Left lobe of liver (tissue), 2 donors: ENCODE data around the gene KPNA4. TPM values are rescaled to one million over a fixed set of nuclear protein-coding genes. Genes with fewer than 3 reads are reported as not detected.
A peak's percentile ranks its signal among the peaks of the same experiment; 100 is the strongest.
"Not testable (repeated sequence)": the region's sequence is repeated elsewhere in the genome, so short reads cannot be mapped to it uniquely, and the experiment has no call there.

Experiments used
- ATAC-seq: fragments of 200-7000 bp; cut with Tn5 transposase; one replicate; pipeline ENCODE4 v1.9.1; 2020; ENCODE audit warnings: mild to moderate bottlenecking, moderate library complexity
- DNase-seq: peaks from one replicate; pipeline ENCODE4 v3.0.0-alpha.2; 2020; ENCODE audit warnings: low spot score
- total RNA-seq: library from RNA; stranded (reverse); gene quantifications from one replicate; pipeline ENCODE4 v1.2.1, GENCODE V29; 2021
- donor health status: DM: no; HTN: no; CAD: no; lungs with moderate emphysema.
- donor health status: DM: no; HTN: yes; CAD: no.

KPNA4 gene
- 17.0 TPM for total RNA-seq

DNA sequence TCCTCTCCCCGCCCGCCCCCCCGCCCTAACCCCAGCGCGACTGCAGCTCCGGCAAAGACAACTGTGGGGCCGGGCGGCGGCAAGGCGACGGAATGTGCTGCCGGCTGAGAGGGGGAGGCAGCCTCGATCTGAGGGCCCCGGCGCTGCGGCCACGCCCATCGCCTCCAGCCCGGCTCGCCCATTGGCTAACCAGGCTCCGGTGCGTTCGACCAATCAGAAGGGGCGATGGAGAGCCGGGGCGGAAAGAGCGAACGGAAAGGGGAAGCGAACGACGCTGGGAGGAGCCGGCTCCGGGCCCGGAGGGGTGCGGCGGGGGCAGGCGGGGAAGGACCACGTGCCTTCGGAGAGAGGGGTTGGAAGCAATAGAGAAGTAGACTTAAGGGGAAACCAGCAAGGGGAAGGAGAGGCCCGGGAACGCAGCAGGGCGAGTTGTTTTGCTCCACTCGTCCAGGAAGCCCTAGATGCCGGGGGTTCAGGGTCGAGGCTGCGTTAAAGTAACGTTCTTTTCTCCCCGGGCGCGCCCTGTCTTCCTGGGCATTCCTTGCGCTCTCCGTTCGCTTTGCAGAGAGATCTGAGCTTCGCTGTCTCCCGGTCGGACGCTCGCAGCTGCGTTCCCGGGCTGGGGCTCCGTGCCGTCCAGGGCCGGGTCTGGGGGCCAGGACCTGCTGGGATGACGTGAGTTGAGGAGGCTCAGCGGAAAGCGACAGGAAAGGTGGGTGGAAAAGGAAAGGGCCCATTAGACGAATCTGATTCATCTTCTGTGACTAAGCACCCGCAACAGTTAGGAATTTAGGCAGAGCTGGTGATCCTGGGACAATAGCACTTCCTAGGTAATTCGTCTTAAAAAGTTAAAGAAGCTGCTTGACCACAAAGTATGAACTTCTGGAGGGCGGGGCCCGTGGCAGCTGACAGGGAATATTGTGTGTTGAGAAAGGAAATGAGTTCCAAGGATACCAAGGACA lies at the start of gene KPNA4:
Gene KPNA4, minus strand, starts transcription at position 130 of the 962 bp plus-strand sequence. CDS start 289 bp downstream, outside the sequence.
- ATAC-seq: peak; percentile 92

DNA sequence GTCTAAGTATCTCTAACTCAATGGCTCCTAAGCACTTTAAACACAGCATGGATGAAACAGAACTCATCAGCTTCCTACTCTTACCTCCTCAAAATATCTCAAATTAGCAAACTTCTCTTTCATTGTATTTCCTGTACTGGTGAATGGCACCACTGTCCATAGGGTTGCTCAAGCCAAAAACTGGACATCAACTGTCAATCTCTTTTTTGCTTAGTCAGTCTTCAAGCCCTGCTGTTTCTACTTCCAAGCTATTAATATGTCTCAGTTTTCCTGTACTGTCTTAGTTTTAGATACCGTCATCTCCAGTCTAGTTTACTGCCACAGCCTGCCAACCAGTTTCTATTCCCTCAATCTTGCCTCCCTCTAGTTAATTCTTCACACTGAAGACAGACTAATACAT lies 48.3 kb upstream of the KPNA4 start:
- ATAC-seq (no peak), DNase-seq (no peak)

More for the DNA sequence above, at the start of gene KPNA4:
- peak; percentile 98 for DNase-seq

DNA sequence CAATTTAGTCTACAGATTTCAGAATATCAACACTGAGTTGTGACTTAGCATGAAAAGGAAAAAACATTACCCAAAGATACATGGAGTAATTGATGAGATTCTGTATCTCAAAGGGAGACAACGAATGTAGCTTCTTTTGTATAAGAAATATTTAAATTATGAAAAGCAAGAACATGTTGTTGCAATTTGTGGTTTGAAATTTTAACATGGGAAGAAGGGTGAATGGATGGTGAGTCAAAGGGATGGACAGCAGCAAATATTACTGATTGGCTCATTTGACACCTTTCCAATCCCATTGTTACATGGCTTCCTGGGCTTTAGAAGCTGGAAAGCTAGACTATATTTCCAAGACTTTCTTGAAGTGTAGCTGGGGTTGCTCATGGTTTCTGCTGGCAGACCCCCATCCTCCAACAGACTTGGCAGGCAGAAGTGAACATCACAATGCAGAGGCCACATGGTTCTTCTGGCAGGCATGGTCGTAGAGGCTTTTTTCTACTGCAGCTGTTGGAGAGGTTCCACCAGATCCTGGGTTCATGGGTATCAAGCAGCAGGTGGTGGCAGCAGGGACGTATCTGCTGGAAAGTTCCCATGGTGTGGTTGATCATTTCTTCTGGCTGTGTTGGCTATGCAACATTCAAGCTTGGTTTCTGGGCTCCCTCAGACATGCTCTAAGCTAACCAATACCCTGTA lies 47.2 kb upstream of the KPNA4 start:
- ATAC-seq (no peak), DNase-seq (no peak)

DNA sequence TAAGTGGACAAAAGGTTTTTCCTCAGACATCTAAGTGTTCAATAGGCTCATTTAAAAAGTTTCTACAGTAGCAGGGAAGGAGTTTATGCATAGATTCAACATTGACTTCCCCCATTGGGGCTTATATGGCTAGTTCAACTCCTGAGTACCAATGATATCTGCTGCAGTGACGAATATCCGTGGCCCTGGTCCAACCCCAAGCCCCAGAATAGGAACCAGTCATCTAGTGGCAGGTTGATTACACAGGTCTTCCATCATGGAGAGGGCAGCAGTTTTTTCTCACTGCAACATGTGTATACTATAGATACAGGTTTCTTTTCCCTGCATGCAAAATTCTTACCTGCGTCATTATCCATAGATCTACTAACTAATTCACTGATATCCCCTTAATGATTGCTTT lies 45.8 kb upstream of the KPNA4 start:
- DNase-seq: no peak
- ATAC-seq: no peak

DNA sequence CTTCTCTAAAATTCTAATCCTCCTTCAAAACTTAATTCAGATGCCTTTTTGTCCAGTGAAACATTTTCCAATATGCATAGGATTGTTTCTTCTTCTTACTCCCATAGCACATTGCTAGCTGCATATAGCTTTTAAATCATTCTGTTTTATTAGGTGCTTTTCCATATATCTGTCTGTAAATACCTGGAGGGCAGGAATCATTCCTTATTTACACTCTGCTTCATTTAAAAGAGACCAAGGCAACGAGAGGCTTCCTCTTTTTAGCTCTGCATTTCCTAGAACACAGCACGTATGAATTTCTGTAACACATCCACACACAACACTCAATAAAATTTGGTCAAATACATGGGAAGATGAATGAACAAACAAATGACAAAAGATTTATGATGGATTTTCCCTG lies 43.5 kb upstream of the KPNA4 start:
- no peak for ATAC-seq
- DNase-seq: no peak

DNA sequence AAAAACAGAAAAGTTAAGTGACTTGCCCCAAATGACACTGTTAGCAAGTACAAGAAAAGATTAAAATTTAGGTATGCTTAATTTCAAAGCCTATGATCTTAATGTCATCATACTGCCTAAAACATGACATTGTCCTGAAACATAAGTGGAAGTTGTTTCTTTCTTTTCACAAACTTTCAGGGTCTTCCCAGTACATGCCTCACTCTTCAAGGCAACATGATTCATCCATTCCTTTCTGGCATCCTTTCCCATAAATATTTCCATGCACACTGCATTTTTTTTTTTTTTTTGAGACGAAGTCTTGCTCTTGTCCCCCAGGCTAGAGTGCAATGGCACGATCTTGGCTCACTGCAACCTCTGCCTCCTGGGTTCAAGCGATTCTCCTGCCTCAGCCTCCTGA lies 42.5 kb upstream of the KPNA4 start:
- DNase-seq (no peak), ATAC-seq (no peak)

- ATAC-seq (peak; percentile 12), DNase-seq (no peak)
Measured at GRCh38 chr3:160605315-160605714, 39.9 kb upstream of the KPNA4 start.

- ATAC-seq, DNase-seq: not testable (repeated sequence)
Measured at GRCh38 chr3:160603845-160604244, 38.5 kb upstream of the KPNA4 start.

- no peak for ATAC-seq
- DNase-seq: no peak
Measured at GRCh38 chr3:160602259-160602658, 36.9 kb upstream of the KPNA4 start.

DNA sequence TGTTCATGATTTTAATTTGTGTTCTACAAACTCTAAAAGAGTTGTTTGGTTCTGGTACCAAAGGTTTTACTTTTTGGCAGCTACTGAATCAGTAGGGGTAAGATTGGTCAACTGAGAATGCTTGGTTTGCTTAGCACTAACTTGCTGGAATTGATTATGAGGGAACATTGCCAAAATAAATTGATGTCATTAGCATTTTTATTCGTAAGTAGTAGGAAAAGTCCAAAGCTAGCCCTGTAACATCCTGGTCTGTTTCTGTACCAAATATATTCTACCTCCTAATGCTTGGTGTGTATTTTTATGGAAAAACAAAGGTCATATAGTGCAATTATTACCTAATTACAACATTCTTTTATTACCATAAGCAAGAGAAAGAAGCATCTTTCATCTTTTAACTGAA lies 35.9 kb upstream of the KPNA4 start:
- ATAC-seq: peak; percentile 65
- DNase-seq: no peak

DNA sequence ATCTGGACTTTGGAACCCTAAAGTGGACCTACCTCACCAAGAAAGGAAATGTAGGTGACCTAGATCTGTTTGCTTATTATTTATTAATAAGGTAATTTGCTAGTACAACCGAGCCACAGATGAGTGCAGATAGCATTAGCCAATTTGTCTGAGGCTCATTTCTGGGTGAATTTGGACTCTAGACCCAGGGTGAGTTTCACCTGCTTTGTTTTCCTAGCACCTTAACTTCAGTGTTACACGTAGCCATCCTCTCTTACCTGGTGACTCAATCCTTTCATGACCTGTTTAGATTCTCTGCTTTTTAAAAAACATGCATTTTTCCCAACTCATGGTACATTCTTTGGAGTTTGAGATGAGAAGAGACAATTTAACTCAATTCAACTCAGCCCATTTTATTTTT lies 33.5 kb upstream of the KPNA4 start:
- peak; percentile 74 for ATAC-seq
- DNase-seq: peak; percentile 63

DNA sequence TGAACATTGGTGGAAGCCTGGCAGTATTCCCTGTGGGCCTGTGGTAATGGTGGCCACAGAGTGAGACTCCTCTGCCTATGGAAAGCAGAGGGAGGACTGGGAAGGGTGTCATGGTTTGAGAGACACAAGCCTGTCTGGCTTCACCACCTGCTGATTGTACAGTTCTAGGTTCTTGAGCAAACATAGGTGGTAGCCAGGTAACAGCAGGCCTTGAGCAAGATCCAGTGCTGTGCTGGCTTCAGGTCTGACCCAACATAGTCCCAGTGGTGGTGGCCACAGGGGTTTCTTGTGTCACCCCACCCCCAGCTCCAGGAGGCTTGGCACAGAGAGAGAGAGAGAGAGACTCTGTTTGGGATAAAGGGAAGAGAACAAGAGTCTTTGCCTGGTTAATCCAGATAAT lies 22.7 kb upstream of the KPNA4 start:
- DNase-seq (peak; percentile 63), ATAC-seq (peak; percentile 97)

DNA sequence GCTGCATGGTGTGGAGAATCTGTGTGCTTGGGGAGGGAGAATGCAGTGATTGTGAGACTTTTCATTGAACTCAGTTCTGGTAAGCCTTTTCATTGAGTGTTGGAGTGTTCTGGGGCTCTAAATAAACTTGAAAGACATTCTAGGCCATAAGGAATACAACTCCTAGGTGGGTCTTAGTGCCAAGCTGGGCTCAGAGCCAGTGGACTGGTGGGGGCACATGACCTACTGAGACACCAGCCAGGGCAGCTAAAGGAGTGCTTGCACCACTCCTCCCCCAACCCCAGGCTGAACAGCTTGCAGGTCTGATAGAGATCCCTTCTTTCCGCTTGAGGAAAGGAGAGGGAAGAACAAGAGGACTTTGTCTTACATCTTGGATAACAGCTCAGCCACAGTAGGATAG lies 21.7 kb upstream of the KPNA4 start:
- ATAC-seq (peak; percentile 27), DNase-seq (no peak)

GRCh38 chr3:160586679-160587078 lies 21.3 kb upstream of the KPNA4 start:
- ATAC-seq: no peak
- no peak for DNase-seq

- no peak for DNase-seq
- no peak for ATAC-seq
Measured at GRCh38 chr3:160583451-160583850, 18.1 kb upstream of the KPNA4 start.

- DNase-seq (no peak), ATAC-seq (no peak)
Measured at GRCh38 chr3:160580938-160581337, 15.6 kb upstream of the KPNA4 start.

DNA sequence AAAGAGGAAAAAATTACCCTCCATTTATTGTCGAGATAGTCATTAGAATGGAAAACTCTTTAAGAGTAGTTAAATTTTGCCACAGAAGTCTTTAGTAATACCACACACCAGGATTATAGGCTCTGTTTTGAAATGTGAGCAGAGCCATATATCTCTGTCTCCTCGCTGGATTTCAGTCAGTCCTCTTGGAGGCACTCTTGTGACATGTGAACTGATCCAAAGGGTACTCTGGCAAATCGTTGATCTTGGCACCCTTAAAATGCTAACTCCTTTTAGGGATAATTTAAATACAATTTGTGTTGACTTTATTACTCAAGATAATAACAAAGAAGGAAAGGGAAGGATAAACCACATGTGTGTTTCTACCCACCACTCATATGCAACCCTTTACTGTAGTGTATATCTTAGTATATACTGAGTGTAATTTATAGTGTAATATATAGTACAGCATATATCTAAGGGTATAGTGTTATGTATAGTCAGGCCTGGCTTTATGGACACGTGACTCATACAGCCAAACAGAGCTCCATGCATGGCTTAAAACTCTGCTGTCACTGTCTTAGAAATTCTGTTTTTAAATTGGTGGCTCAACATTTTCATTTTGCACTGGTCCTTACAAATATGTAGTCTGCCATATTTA lies 12.3 kb upstream of the KPNA4 start:
- no peak for DNase-seq
- peak; percentile 98 for ATAC-seq

DNA sequence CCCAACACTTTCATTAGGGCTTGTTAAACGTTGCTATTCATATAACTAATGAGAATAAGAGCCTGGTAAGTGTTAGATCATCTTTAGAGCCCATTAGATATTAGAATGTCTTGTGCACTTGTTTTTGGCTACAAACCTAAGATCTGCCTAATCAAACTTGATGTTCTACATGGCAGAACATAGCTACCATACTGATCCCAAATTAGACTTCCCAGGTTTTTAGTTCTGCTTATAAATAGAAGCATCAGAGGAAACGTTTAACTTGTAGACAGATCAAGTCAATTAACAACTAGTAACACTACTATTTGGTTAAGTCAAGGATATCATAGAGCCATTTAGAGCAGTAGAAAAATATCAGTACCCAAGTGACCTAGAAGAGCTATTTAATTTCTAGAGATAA lies 11.7 kb upstream of the KPNA4 start:
- DNase-seq (no peak), ATAC-seq (no peak)

DNA sequence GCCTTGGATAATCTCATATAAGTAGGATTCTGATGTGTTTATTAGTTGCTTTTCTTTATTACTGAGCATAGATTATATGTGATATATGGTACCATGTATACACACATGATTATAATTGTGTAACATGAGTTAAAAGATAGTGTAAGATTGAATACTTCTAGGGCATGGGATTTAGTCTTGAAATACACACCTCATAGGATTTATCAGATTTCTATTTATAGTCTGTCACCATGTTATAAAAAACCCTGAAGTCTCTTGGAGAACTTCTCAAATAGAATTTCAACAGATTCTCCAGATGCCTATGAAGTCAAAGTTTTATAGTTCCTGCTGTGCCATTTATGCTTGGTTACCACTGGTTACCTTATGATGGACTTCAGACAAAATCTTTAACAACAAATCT lies 11.2 kb upstream of the KPNA4 start:
- DNase-seq: no peak
- no peak for ATAC-seq

DNA sequence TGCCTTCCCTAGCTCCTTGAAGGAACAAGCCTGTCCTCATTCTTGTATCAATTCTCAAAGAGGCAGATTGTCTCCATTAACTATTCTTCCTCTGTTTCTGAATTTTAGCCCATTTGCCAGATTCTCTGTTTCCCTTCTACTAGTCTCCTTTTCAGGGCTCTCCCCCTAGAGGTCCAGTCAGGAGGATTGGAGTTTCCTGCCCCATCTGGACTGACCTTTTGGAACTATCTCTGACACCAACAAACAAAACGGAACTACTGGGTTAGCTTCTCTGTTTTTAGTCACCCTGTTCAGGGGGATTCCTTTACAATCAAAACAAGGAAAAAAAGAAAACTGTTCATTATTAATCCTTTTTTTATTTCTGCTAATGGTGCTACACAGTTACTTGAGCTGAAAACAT lies 10.2 kb upstream of the KPNA4 start:
- DNase-seq: no peak
- ATAC-seq: no peak

DNA sequence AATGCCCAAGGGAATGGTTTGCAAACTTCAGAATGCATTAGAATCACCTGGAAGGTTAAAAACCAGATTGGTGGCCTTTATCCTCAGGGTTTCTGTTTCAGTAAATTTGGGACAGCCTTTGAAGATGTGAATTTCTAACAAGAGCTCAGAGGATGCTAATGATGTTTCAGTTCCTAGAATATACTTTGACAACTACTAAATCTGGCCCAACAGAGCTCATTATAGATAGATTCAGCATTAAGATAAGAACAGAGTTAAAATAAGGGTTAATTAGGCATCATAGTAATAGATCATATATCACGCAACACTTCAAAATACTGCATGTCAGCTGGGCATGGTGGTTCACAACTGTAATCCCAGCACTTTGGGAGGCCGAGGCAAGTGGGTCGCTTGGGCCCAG lies 9.3 kb upstream of the KPNA4 start:
- DNase-seq: no peak
- no peak for ATAC-seq
